Peyer's patch (tissue), 4 donors: ENCODE measurements around the gene TMEM219.

Experiments used
- POLR2A ChIP-seq, 2 donors: fragments of 450-650 bp; IDR thresholded peaks; one replicate each; pipeline ENCODE4 v1.5.1; 2017; ENCODE audit warnings: antibody characterized with exemption in 2 of 2, mild to moderate bottlenecking in 2 of 2, moderate library complexity in 2 of 2
- TF ChIP-seq, protein P1 (sequence below), 6 experiments: fragments of 450-650 bp in 4 of 6; fragments of 200-600 bp in 2 of 6; sonication (generic) in 1 of 6; IDR thresholded peaks; one replicate each; pipeline ENCODE4 v1.5.1; 2017 to 2019; ENCODE audit warnings: antibody characterized with exemption in 6 of 6, mild to moderate bottlenecking in 3 of 6, moderate library complexity in 1 of 6

- TF ChIP-seq, protein P1, sequence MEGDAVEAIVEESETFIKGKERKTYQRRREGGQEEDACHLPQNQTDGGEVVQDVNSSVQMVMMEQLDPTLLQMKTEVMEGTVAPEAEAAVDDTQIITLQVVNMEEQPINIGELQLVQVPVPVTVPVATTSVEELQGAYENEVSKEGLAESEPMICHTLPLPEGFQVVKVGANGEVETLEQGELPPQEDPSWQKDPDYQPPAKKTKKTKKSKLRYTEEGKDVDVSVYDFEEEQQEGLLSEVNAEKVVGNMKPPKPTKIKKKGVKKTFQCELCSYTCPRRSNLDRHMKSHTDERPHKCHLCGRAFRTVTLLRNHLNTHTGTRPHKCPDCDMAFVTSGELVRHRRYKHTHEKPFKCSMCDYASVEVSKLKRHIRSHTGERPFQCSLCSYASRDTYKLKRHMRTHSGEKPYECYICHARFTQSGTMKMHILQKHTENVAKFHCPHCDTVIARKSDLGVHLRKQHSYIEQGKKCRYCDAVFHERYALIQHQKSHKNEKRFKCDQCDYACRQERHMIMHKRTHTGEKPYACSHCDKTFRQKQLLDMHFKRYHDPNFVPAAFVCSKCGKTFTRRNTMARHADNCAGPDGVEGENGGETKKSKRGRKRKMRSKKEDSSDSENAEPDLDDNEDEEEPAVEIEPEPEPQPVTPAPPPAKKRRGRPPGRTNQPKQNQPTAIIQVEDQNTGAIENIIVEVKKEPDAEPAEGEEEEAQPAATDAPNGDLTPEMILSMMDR (IDR thresholded peaks at IDR 0.05): no peak
- TF ChIP-seq POLR2A (IDR thresholded peaks at IDR 0.05): no peak
Observed at GRCh38 chr16:29990034-29990433, 28.2 kb downstream of the TMEM219 start.
